Effector memory CD4-positive, alpha-beta T cell (primary cell): ENCODE data around the gene MAD2L2.

Experiments
- DNase-seq, 3 donors: peaks; one replicate each; pipeline ENCODE4 v3.0.0-alpha.2; 2020
- H3K27ac ChIP-seq: 2 replicates; pipeline ENCODE4 v1.7.0; 2013; ENCODE audit warnings: mild to moderate bottlenecking, low read length, moderate library complexity; ENCODE audit not compliant: insufficient read depth, poor library complexity, severe bottlenecking
- H3K27me3 ChIP-seq: replicated peaks from 2 replicates; pipeline ENCODE4 v1.7.0; 2013; ENCODE audit warnings: mild to moderate bottlenecking, low read length; ENCODE audit not compliant: insufficient read depth, control insufficient read depth, poor library complexity, severe bottlenecking
- H3K36me3 ChIP-seq: 2 replicates; pipeline ENCODE4 v1.7.0; 2013; ENCODE audit warnings: mild to moderate bottlenecking, low read length, moderate library complexity; ENCODE audit not compliant: control insufficient read depth, insufficient read depth
- H3K4me1 ChIP-seq: 2 replicates; pipeline ENCODE4 v1.7.0; 2013; ENCODE audit warnings: low read length, mild to moderate bottlenecking; ENCODE audit not compliant: control insufficient read depth, insufficient read depth, poor library complexity, severe bottlenecking
- H3K4me3 ChIP-seq: 2 replicates; pipeline ENCODE4 v1.7.0; 2013; ENCODE audit warnings: low read length, low read depth, mild to moderate bottlenecking; ENCODE audit not compliant: insufficient read depth, poor library complexity, severe bottlenecking
- H3K9me3 ChIP-seq: 2 replicates; pipeline ENCODE4 v1.7.0; 2013; ENCODE audit warnings: mild to moderate bottlenecking, low read length, moderate library complexity; ENCODE audit not compliant: control insufficient read depth

The MAD2L2 gene

DNA sequence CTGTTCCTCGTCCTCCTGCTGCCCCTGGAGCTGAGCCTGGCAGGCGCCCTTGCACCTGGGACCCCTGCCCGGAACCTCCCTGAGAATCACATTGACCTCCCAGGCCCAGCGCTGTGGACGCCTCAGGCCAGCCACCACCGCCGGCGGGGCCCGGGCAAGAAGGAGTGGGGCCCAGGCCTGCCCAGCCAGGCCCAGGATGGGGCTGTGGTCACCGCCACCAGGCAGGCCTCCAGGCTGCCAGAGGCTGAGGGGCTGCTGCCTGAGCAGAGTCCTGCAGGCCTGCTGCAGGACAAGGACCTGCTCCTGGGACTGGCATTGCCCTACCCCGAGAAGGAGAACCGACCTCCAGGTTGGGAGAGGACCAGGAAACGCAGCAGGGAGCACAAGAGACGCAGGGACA, 25.3 kb upstream of the MAD2L2 start:
- Histone ChIP-seq H3K27ac (no peak overlapping the region), H3K27me3 (no peaks in the 10 kb centered on the region), H3K36me3 (no peaks in the 10 kb centered on the region), H3K9me3 (no peaks in the 10 kb centered on the region), H3K4me1 (no peaks in the 10 kb centered on the region), H3K4me3 (no peak overlapping the region)
- no peak for DNase-seq

- H3K27ac ChIP-seq: no peak overlapping the region
- H3K4me1 ChIP-seq: no peaks in the 10 kb centered on the region
- H3K4me3 ChIP-seq: no peak overlapping the region
- DNase-seq: no peak
- H3K9me3 ChIP-seq: no peaks in the 10 kb centered on the region
- no peaks in the 10 kb centered on the region for H3K36me3 ChIP-seq
- H3K27me3 ChIP-seq: no peaks in the 10 kb centered on the region
Measured at GRCh38 chr1:11705596-11705995, 24.6 kb upstream of the MAD2L2 start.

DNA sequence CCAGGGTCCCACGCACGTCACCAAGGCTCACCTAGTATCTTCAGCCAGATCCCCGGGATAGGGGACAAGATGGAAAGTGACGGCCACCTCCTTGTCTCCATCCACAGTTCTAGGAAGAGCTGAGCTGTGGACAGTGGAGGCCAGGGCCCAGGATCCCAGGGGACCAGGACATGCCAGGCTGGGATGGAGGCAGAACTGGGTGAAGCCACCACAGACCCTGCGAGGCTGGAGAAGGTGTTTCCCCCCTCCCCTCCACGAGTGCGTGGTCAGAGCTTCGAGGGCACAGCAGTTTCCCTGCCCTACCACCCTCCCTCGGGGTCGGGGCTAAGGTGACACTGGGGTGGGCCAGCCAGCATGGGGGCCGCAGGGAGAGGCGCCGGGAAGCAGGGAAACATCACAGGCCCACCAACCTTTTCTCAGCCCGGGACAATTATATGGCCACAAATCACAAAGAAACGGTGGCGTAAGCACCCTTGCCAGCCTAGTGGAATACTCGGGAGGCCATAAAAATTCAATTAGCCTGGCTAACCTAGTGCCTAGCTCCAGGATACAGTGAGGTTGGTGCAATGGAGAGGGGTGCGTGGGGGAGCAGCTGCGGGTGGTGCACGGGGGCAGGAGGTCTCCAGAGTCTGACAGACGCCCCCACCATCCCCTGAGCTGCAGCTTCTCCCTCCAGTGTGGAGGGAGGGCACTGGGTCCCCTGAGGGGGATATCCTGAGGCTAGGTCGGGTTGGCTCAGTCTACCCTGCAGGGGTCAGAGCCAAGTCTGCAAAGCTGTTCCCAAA, 23.9 kb upstream of the MAD2L2 start:
- Histone ChIP-seq H3K27me3 (no peaks in the 10 kb centered on the region), H3K4me1 (no peaks in the 10 kb centered on the region), H3K27ac (no peak overlapping the region), H3K9me3 (no peaks in the 10 kb centered on the region), H3K4me3 (no peak overlapping the region), H3K36me3 (no peaks in the 10 kb centered on the region)
- DNase-seq: no peak

GRCh38 chr1:11704194-11704529, 23.2 kb upstream of the MAD2L2 start:
- Histone ChIP-seq H3K27me3 (no peaks in the 10 kb centered on the region), H3K36me3 (no peaks in the 10 kb centered on the region), H3K27ac (no peak overlapping the region), H3K9me3 (no peaks in the 10 kb centered on the region), H3K4me1 (no peaks in the 10 kb centered on the region), H3K4me3 (no peak overlapping the region)
- DNase-seq: no peak

GRCh38 chr1:11703357-11704193, 22.6 kb upstream of the MAD2L2 start:
- DNase-seq: no peak
- Histone ChIP-seq H3K27ac (no peak overlapping the region), H3K4me3 (no peak overlapping the region), H3K9me3 (no peaks in the 10 kb centered on the region), H3K27me3 (no peaks in the 10 kb centered on the region), H3K4me1 (no peaks in the 10 kb centered on the region), H3K36me3 (no peaks in the 10 kb centered on the region)

- Histone ChIP-seq H3K27ac (no peak overlapping the region), H3K36me3 (no peaks in the 10 kb centered on the region), H3K9me3 (no peaks in the 10 kb centered on the region), H3K4me1 (no peaks in the 10 kb centered on the region), H3K4me3 (no peak overlapping the region), H3K27me3 (no peaks in the 10 kb centered on the region)
- DNase-seq: no peak
Measured at GRCh38 chr1:11701981-11702803, 21.2 kb upstream of the MAD2L2 start.

- no peaks in the 10 kb centered on the region for H3K36me3 ChIP-seq
- H3K27me3 ChIP-seq: no peaks in the 10 kb centered on the region
- H3K9me3 ChIP-seq: no peaks in the 10 kb centered on the region
- DNase-seq: no peak
- no peak overlapping the region for H3K27ac ChIP-seq
- H3K4me1 ChIP-seq: no peaks in the 10 kb centered on the region
- no peak overlapping the region for H3K4me3 ChIP-seq
Measured at GRCh38 chr1:11701551-11701961, 20.6 kb upstream of the MAD2L2 start.

DNA sequence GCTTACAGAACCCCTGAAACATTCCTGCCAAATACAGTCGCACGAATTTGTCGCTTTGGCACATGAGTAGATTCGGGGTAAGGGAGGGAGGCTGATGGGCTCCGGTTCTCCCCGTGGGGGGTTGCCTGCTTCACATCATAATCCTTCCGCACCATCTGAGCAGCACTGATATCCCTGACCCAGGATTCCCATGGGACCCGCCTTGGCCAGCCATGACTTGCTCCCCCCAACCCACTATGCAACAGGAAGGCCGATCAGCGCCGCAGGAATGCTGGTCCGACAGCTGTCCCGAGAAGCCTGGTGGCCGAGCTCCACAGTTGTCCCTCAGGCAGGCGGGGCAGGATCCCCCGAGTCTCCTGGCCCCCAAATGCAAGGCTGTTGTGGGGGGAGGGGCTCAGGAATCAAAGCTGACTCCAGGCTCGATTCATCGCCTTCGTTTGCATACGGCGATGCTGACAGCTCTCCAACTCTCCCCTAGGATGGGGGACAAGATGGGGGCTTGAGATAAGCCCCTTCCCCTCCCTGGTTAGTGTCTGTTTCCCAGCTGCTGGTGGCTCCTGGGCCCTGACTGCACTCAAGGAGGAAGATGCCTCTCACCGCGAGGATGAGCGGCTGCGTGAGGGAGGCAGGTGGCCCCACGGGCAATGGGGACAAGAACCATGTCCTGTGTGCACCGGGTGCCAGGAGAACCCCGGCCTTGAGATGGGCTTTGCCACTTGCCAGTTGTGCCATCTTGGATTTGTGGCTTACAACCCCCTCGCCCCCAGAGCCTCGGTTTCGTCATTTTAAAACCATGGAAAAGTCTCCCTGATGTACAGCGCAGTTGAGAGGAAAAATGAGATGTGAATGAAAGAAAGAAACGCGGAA, 19.9 kb upstream of the MAD2L2 start:
- no peak for DNase-seq
- Histone ChIP-seq H3K4me1 (no peaks in the 10 kb centered on the region), H3K36me3 (no peaks in the 10 kb centered on the region), H3K9me3 (no peaks in the 10 kb centered on the region), H3K4me3 (no peak overlapping the region), H3K27ac (no peak overlapping the region), H3K27me3 (no peaks in the 10 kb centered on the region)

GRCh38 chr1:11697893-11698210, 16.9 kb upstream of the MAD2L2 start:
- H3K27me3 ChIP-seq: no peaks in the 10 kb centered on the region
- no peaks in the 10 kb centered on the region for H3K9me3 ChIP-seq
- H3K4me1 ChIP-seq: peaks cover 2% of the 10 kb centered on the region
- DNase-seq: no peak
- no peak overlapping the region for H3K27ac ChIP-seq
- no peak overlapping the region for H3K4me3 ChIP-seq
- H3K36me3 ChIP-seq: no peaks in the 10 kb centered on the region
